ENCODE data around the gene ATP6V1G3.
A peak's percentile ranks its signal among the peaks of the same experiment; 100 is the strongest.
"Not testable (repeated sequence)": the region's sequence is repeated elsewhere in the genome, so short reads cannot be mapped to it uniquely, and the experiment has no call there.

Gene ATP6V1G3

GRCh38 chr1:198540580-198540979 is at the start of gene ATP6V1G3:
ATP6V1G3 (minus strand) TSS chr1:198540680; CDS start chr1:198540650, 30 bp downstream.
- no peak for DNase-seq (ENCODE audit: low spot score)

GRCh38 chr1:198588845-198589244 is 48.4 kb upstream of the ATP6V1G3 start:
- no peak for DNase-seq (ENCODE audit: low spot score)

- DNase-seq (ENCODE audit: low spot score) = no peak
Measured at GRCh38 chr1:198584163-198584562, 43.7 kb upstream of the ATP6V1G3 start.

- not testable (repeated sequence) for DNase-seq (ENCODE audit: low spot score)
Measured at GRCh38 chr1:198583209-198583802, 42.8 kb upstream of the ATP6V1G3 start.

- DNase-seq (ENCODE audit: low spot score) = no peak
Measured at GRCh38 chr1:198577444-198577843, 37.0 kb upstream of the ATP6V1G3 start.

- DNase-seq (ENCODE audit: low spot score) = no peak
Measured at GRCh38 chr1:198575798-198576641, 35.5 kb upstream of the ATP6V1G3 start.

GRCh38 chr1:198575292-198575691 is 34.8 kb upstream of the ATP6V1G3 start:
- no peak for DNase-seq (ENCODE audit: low spot score)

GRCh38 chr1:198574325-198574724 is 33.8 kb upstream of the ATP6V1G3 start:
- no peak for DNase-seq (ENCODE audit: low spot score)

GRCh38 chr1:198564716-198565115 is 24.2 kb upstream of the ATP6V1G3 start:
- DNase-seq (ENCODE audit: low spot score) = no peak

- DNase-seq (ENCODE audit: low spot score) = no peak
Measured at GRCh38 chr1:198564157-198564556, 23.7 kb upstream of the ATP6V1G3 start.

GRCh38 chr1:198563583-198563982 is 23.1 kb upstream of the ATP6V1G3 start:
- no peak for DNase-seq (ENCODE audit: low spot score)

- DNase-seq (ENCODE audit: low spot score) = no peak
Measured at GRCh38 chr1:198560161-198560560, 19.7 kb upstream of the ATP6V1G3 start.

- DNase-seq (ENCODE audit: low spot score) = no peak
Measured at GRCh38 chr1:198559362-198559761, 18.9 kb upstream of the ATP6V1G3 start.

- DNase-seq (ENCODE audit: low spot score) = no peak
Measured at GRCh38 chr1:198558402-198558801, 17.9 kb upstream of the ATP6V1G3 start.

- peak; percentile 9 for DNase-seq (ENCODE audit: low spot score)
Measured at GRCh38 chr1:198556971-198557370, 16.5 kb upstream of the ATP6V1G3 start.

- DNase-seq (ENCODE audit: low spot score) = no peak
Measured at GRCh38 chr1:198552668-198553416, 12.4 kb upstream of the ATP6V1G3 start.

- DNase-seq (ENCODE audit: low spot score) = no peak
Measured at GRCh38 chr1:198550941-198551524, 10.6 kb upstream of the ATP6V1G3 start.

GRCh38 chr1:198549866-198550265 is 9.4 kb upstream of the ATP6V1G3 start:
- no peak for DNase-seq (ENCODE audit: low spot score)

- DNase-seq (ENCODE audit: low spot score) = no peak
Measured at GRCh38 chr1:198548890-198549289, 8.4 kb upstream of the ATP6V1G3 start.

GRCh38 chr1:198545156-198545555 is 4.7 kb upstream of the ATP6V1G3 start:
- no peak for DNase-seq (ENCODE audit: low spot score)

- DNase-seq (ENCODE audit: low spot score) = no peak
Measured at GRCh38 chr1:198544265-198544664, 3.8 kb upstream of the ATP6V1G3 start.

- DNase-seq (ENCODE audit: low spot score) = no peak
Measured at GRCh38 chr1:198543670-198544260, 3.3 kb upstream of the ATP6V1G3 start.

Data from SW480 (cell line).